Skeletal muscle satellite cell (primary cell): ENCODE results near the gene ADCY2.
A peak's percentile ranks its signal among the peaks of the same experiment; 100 is the strongest.

Experiments used
- H3K27me3 ChIP-seq: 2 replicates; pipeline ENCODE4 v1.7.0; 2013; ENCODE audit warnings: low read length; ENCODE audit not compliant: control insufficient read depth, insufficient read depth
- H3K36me3 ChIP-seq: 2 replicates; pipeline ENCODE4 v1.7.0; 2013; ENCODE audit warnings: mild to moderate bottlenecking, control low read depth, low read length; ENCODE audit not compliant: insufficient read depth
- H3K4me1 ChIP-seq: 2 replicates; pipeline ENCODE4 v1.7.0; 2013; ENCODE audit warnings: low read length; ENCODE audit not compliant: control insufficient read depth, insufficient read depth
- H3K4me2 ChIP-seq: 2 replicates; pipeline ENCODE4 v1.7.0; 2013; ENCODE audit warnings: mild to moderate bottlenecking, low read length
- H3K4me3 ChIP-seq: 2 replicates; pipeline ENCODE4 v1.7.0; 2013; ENCODE audit warnings: low read length
- H3K9ac ChIP-seq: 2 replicates; pipeline ENCODE4 v1.7.0; 2013; ENCODE audit warnings: mild to moderate bottlenecking, low read depth, low read length, moderate library complexity
- H3K9me3 ChIP-seq: replicated peaks from 2 replicates; pipeline ENCODE4 v1.7.0; 2013; ENCODE audit warnings: mild to moderate bottlenecking, control low read depth, low read length

The ADCY2 gene

GRCh38 chr5:7377761-7378160 is 18.2 kb upstream of the ADCY2 start:
- H3K36me3 ChIP-seq: no peaks in the 10 kb centered on the region
- no peaks in the 10 kb centered on the region for H3K27me3 ChIP-seq
- no peak overlapping the region for H3K4me3 ChIP-seq
- H3K4me1 ChIP-seq: no peaks in the 10 kb centered on the region
- H3K4me2 ChIP-seq: no peak overlapping the region
- H3K9ac ChIP-seq: no peak overlapping the region
- H3K9me3 ChIP-seq: no peaks in the 10 kb centered on the region

- H3K4me1 ChIP-seq: no peaks in the 10 kb centered on the region
- no peak overlapping the region for H3K4me3 ChIP-seq
- no peaks in the 10 kb centered on the region for H3K9me3 ChIP-seq
- no peak overlapping the region for H3K4me2 ChIP-seq
- H3K27me3 ChIP-seq: no peaks in the 10 kb centered on the region
- no peak overlapping the region for H3K9ac ChIP-seq
- H3K36me3 ChIP-seq: no peaks in the 10 kb centered on the region
Measured at GRCh38 chr5:7382588-7382987, 13.3 kb upstream of the ADCY2 start.

- H3K4me2 ChIP-seq: no peak overlapping the region
- H3K36me3 ChIP-seq: no peaks in the 10 kb centered on the region
- H3K4me3 ChIP-seq: no peak overlapping the region
- H3K9me3 ChIP-seq: no peaks in the 10 kb centered on the region
- no peak overlapping the region for H3K9ac ChIP-seq
- no peaks in the 10 kb centered on the region for H3K4me1 ChIP-seq
- H3K27me3 ChIP-seq: no peaks in the 10 kb centered on the region
Measured at GRCh38 chr5:7385681-7386080, 10.3 kb upstream of the ADCY2 start.

GRCh38 chr5:7388553-7388952 is 7.4 kb upstream of the ADCY2 start:
- Histone ChIP-seq H3K4me2 (no peak overlapping the region), H3K9ac (no peak overlapping the region), H3K4me1 (no peaks in the 10 kb centered on the region), H3K9me3 (no peaks in the 10 kb centered on the region), H3K36me3 (no peaks in the 10 kb centered on the region), H3K4me3 (no peak overlapping the region), H3K27me3 (no peaks in the 10 kb centered on the region)

GRCh38 chr5:7391215-7391614 is 4.7 kb upstream of the ADCY2 start:
- no peaks in the 10 kb centered on the region for H3K9me3 ChIP-seq
- H3K4me1 ChIP-seq: no peaks in the 10 kb centered on the region
- no peak overlapping the region for H3K4me3 ChIP-seq
- no peak overlapping the region for H3K9ac ChIP-seq
- H3K36me3 ChIP-seq: no peaks in the 10 kb centered on the region
- peaks cover 20% of the 10 kb centered on the region for H3K27me3 ChIP-seq
- H3K4me2 ChIP-seq: no peak overlapping the region

GRCh38 chr5:7391814-7392692 is 3.9 kb upstream of the ADCY2 start:
- Histone ChIP-seq H3K36me3 (no peaks in the 10 kb centered on the region), H3K9ac (no peak overlapping the region), H3K4me1 (no peaks in the 10 kb centered on the region), H3K4me3 (no peak overlapping the region), H3K4me2 (no peak overlapping the region), H3K9me3 (no peaks in the 10 kb centered on the region), H3K27me3 (peaks cover 28% of the 10 kb centered on the region)

- peaks cover 32% of the 10 kb centered on the region for H3K27me3 ChIP-seq
- no peaks in the 10 kb centered on the region for H3K36me3 ChIP-seq
- no peak overlapping the region for H3K9ac ChIP-seq
- no peaks in the 10 kb centered on the region for H3K4me1 ChIP-seq
- no peaks in the 10 kb centered on the region for H3K9me3 ChIP-seq
- no peak overlapping the region for H3K4me2 ChIP-seq
- H3K4me3 ChIP-seq: no peak overlapping the region
Measured at GRCh38 chr5:7392693-7393024, 3.3 kb upstream of the ADCY2 start.

GRCh38 chr5:7393921-7394799 is 1.8 kb upstream of the ADCY2 start:
- H3K4me3 ChIP-seq: no peak overlapping the region
- peaks cover 46% of the 10 kb centered on the region for H3K27me3 ChIP-seq
- no peak overlapping the region for H3K4me2 ChIP-seq
- no peaks in the 10 kb centered on the region for H3K9me3 ChIP-seq
- H3K36me3 ChIP-seq: no peaks in the 10 kb centered on the region
- no peak overlapping the region for H3K9ac ChIP-seq
- no peaks in the 10 kb centered on the region for H3K4me1 ChIP-seq

GRCh38 chr5:7394889-7395431 is 978 bp upstream of the ADCY2 start:
- Histone ChIP-seq H3K9me3 (no peaks in the 10 kb centered on the region), H3K36me3 (no peaks in the 10 kb centered on the region), H3K9ac (no peak overlapping the region), H3K4me2 (no peak overlapping the region), H3K4me1 (no peaks in the 10 kb centered on the region), H3K27me3 (peaks cover 49% of the 10 kb centered on the region), H3K4me3 (no peak overlapping the region)

GRCh38 chr5:7395432-7395946 is 449 bp upstream of the ADCY2 start:
- H3K4me3 ChIP-seq: no peak overlapping the region
- H3K9ac ChIP-seq: no peak overlapping the region
- no peaks in the 10 kb centered on the region for H3K4me1 ChIP-seq
- H3K4me2 ChIP-seq: no peak overlapping the region
- no peaks in the 10 kb centered on the region for H3K36me3 ChIP-seq
- peaks cover 49% of the 10 kb centered on the region for H3K27me3 ChIP-seq
- H3K9me3 ChIP-seq: no peaks in the 10 kb centered on the region

GRCh38 chr5:7396713-7397454 is 946 bp downstream of the ADCY2 start:
- peak overlapping the region; percentile 63 for H3K4me2 ChIP-seq
- peaks cover 49% of the 10 kb centered on the region for H3K27me3 ChIP-seq
- no peaks in the 10 kb centered on the region for H3K36me3 ChIP-seq
- H3K4me1 ChIP-seq: no peaks in the 10 kb centered on the region
- no peak overlapping the region for H3K9ac ChIP-seq
- H3K4me3 ChIP-seq: peak overlapping the region; percentile 55
- H3K9me3 ChIP-seq: no peaks in the 10 kb centered on the region
